A549 (cell line): ENCODE results near the gene KCNH3.

ENCODE experiments used
- CEBPB ChIP-seq, 2 experiments: fragments of >200 bp in 1 of 2; sonication (Bioruptor Twin) in 1 of 2; formaldehyde crosslinking in 1 of 2; IDR thresholded peaks; 2 replicates each; pipeline ENCODE4 v1.6.1; 2012 to 2016
- CTCF ChIP-seq: fragments of >200 bp; sonication (Bioruptor Twin); formaldehyde crosslinking; IDR thresholded peaks from 3 replicates; pipeline ENCODE4 v1.5.1; 2016
- E2F6 ChIP-seq: IDR thresholded peaks from 2 replicates; pipeline ENCODE4 v1.6.1; 2012; ENCODE audit warnings: low read depth, borderline replicate concordance
- EHMT2 ChIP-seq: fragments of 200-600 bp; sonication (generic); IDR thresholded peaks from 2 replicates; pipeline ENCODE4 v1.6.1; 2016; ENCODE audit warnings: antibody characterized with exemption, low read depth, mild to moderate bottlenecking, moderate library complexity
- EP300 ChIP-seq, 2 experiments: fragments of >200 bp; sonication (Bioruptor Twin); formaldehyde crosslinking; IDR thresholded peaks; 2 replicates in 1 of 2; 3 replicates in 1 of 2; pipeline ENCODE4 v1.6.1; 2016 to 2017
- GATA3 ChIP-seq: IDR thresholded peaks from 2 replicates; pipeline ENCODE4 v1.6.1; 2012; ENCODE audit warnings: borderline replicate concordance
- KDM1A ChIP-seq: fragments of 200-600 bp; sonication (generic); IDR thresholded peaks from 2 replicates; pipeline ENCODE4 v1.6.1; 2016; ENCODE audit warnings: low read depth, mild to moderate bottlenecking
- PHF8 ChIP-seq: fragments of 200-600 bp; sonication (generic); IDR thresholded peaks from 2 replicates; pipeline ENCODE4 v1.6.1; 2016; ENCODE audit warnings: low read depth, mild to moderate bottlenecking, antibody characterized with exemption, moderate library complexity, borderline replicate concordance
- POLR2AphosphoS2 ChIP-seq: conservative IDR thresholded peaks from 2 replicates; pipeline ENCODE4 v1.6.1; 2012; ENCODE audit warnings: low read length, improper control_type of control experiment, inconsistent platforms
- RCOR1 ChIP-seq: fragments of 150-350 bp; IDR thresholded peaks from 2 replicates; pipeline ENCODE4 v1.6.1; 2014; ENCODE audit warnings: antibody characterized with exemption, low read length, low read depth

- no peak for TF ChIP-seq EP300 (IDR thresholded peaks at IDR 0.05)
- TF ChIP-seq KDM1A = no peak
- no peak for TF ChIP-seq POLR2AphosphoS2
- TF ChIP-seq E2F6 = no peak
- no peak for TF ChIP-seq CTCF
- TF ChIP-seq PHF8 = no peak
- no peak for TF ChIP-seq CEBPB (IDR thresholded peaks at IDR 0.05)
- no peak for TF ChIP-seq EHMT2
- TF ChIP-seq GATA3 = no peak
- TF ChIP-seq RCOR1 = no peak
Observed at GRCh38 chr12:49493900-49494299, 44.9 kb upstream of the KCNH3 start.
